GM21390 (cell line): ENCODE measurements around the gene MAD1L1.
"Not testable (repeated sequence)": the region's sequence is repeated elsewhere in the genome, so short reads cannot be mapped to it uniquely, and the experiment has no call there.

Source experiments
- ATAC-seq: cut with Tn5 transposase; IDR thresholded peaks from one replicate; pipeline ENCODE4 v1.9.1; 2021; ENCODE audit not compliant: unreplicated experiment

MAD1L1 gene

GRCh38 chr7:1978656-1979590 is 253.8 kb downstream of the MAD1L1 start:
- ATAC-seq: no peak

GRCh38 chr7:1977876-1978441 is 254.8 kb downstream of the MAD1L1 start:
- no peak for ATAC-seq

- ATAC-seq: no peak
These were observed 255.5 kb downstream of the MAD1L1 start for GRCh38 chr7:1977059-1977875.

GRCh38 chr7:1976521-1976920 is 256.2 kb downstream of the MAD1L1 start:
- ATAC-seq: not testable (repeated sequence)

- no peak for ATAC-seq
These were observed 257.2 kb downstream of the MAD1L1 start for GRCh38 chr7:1975581-1975980.

GRCh38 chr7:1975179-1975578 is 257.6 kb downstream of the MAD1L1 start:
- ATAC-seq: no peak

GRCh38 chr7:1974290-1975101 is 258.2 kb downstream of the MAD1L1 start:
- ATAC-seq: no peak

GRCh38 chr7:1973321-1974251 is 259.2 kb downstream of the MAD1L1 start:
- no peak for ATAC-seq

GRCh38 chr7:1972744-1973143 is 260.0 kb downstream of the MAD1L1 start:
- no peak for ATAC-seq

- ATAC-seq: no peak
These were observed 260.6 kb downstream of the MAD1L1 start for GRCh38 chr7:1971946-1972654.

GRCh38 chr7:1970895-1971294 is 261.9 kb downstream of the MAD1L1 start:
- no peak for ATAC-seq

- not testable (repeated sequence) for ATAC-seq
These were observed 262.5 kb downstream of the MAD1L1 start for GRCh38 chr7:1970285-1970660.

GRCh38 chr7:1969459-1970284 is 263.1 kb downstream of the MAD1L1 start:
- no peak for ATAC-seq

GRCh38 chr7:1968397-1969111 is 264.2 kb downstream of the MAD1L1 start:
- ATAC-seq: no peak

- no peak for ATAC-seq
These were observed 265.0 kb downstream of the MAD1L1 start for GRCh38 chr7:1967512-1968396.

- no peak for ATAC-seq
These were observed 266.0 kb downstream of the MAD1L1 start for GRCh38 chr7:1966631-1967200.
